Peyer's patch (tissue), 4 donors: ENCODE results near the gene SLC9A4. TPM values are rescaled to one million over a fixed set of nuclear protein-coding genes. Genes with fewer than 3 reads are reported as not detected.

Experiments
- DNase-seq, 3 donors: peaks; one replicate each; pipeline ENCODE4 v3.0.0-alpha.2; 2017 to 2019
- H3K27ac ChIP-seq, 4 donors: fragments of 200-600 bp; sonication (generic); one replicate each; pipeline ENCODE4 v1.5.1; 2016 to 2019
- H3K27me3 ChIP-seq, 2 donors: fragments of 200-600 bp; sonication (generic); one replicate each; pipeline ENCODE4 v1.5.1; 2019
- H3K36me3 ChIP-seq, 3 donors: fragments of 200-600 bp; sonication (generic); one replicate each; pipeline ENCODE4 v1.5.1; 2016 to 2019
- H3K4me1 ChIP-seq, 4 donors: fragments of 200-600 bp; sonication (generic); one replicate each; pipeline ENCODE4 v1.5.1; 2016 to 2019
- H3K4me3 ChIP-seq, 4 donors: fragments of 200-600 bp; sonication (generic); 1 replicate in 3 of 4; 2 replicates in 1 of 4; pipeline ENCODE4 v1.5.1; 2016 to 2019; ENCODE audit warnings: mild to moderate bottlenecking in 1 of 4
- H3K9me3 ChIP-seq, 4 donors: fragments of 200-600 bp; sonication (generic); one replicate each; pipeline ENCODE4 v1.5.1; 2016 to 2019; ENCODE audit warnings: mild to moderate bottlenecking in 1 of 4
- CTCF ChIP-seq, 6 experiments: fragments of 450-650 bp in 4 of 6; fragments of 200-600 bp in 2 of 6; sonication (generic) in 1 of 6; IDR thresholded peaks; one replicate each; pipeline ENCODE4 v1.5.1; 2017 to 2019; ENCODE audit warnings: antibody characterized with exemption in 6 of 6, mild to moderate bottlenecking in 3 of 6, moderate library complexity in 1 of 6
- POLR2A ChIP-seq, 2 donors: fragments of 450-650 bp; IDR thresholded peaks; one replicate each; pipeline ENCODE4 v1.5.1; 2017; ENCODE audit warnings: antibody characterized with exemption in 2 of 2, mild to moderate bottlenecking in 2 of 2, moderate library complexity in 2 of 2
- total RNA-seq, 4 donors: library from RNA; depleted of rRNA; stranded (reverse); fragments of >200 nt; gene quantifications; one replicate each; pipeline ENCODE4 v1.1.0, GENCODE V29; 2016

Gene SLC9A4
- total RNA-seq, 4 donors from 2014 or later, result not detected

GRCh38 chr2:102428573-102428972 lies 44.5 kb upstream of the SLC9A4 start:
- Histone ChIP-seq H3K4me3 (no peak overlapping the region), H3K36me3 (no peaks in the 10 kb centered on the region), H3K9me3 (no peaks in the 10 kb centered on the region), H3K27ac (no peak overlapping the region), H3K4me1 (peaks cover 0 to 13% (median 0%) of the 10 kb centered on the region in 4 donors), H3K27me3 (no peaks in the 10 kb centered on the region)
- DNase-seq, result no peak
- no peak for TF ChIP-seq POLR2A (IDR thresholded peaks at IDR 0.05)

GRCh38 chr2:102432386-102432785 lies 40.6 kb upstream of the SLC9A4 start:
- H3K27me3 ChIP-seq, result no peaks in the 10 kb centered on the region
- H3K27ac ChIP-seq, result no peak overlapping the region
- H3K4me3 ChIP-seq, result no peak overlapping the region
- DNase-seq, result no peak
- H3K4me1 ChIP-seq, result no peaks in the 10 kb centered on the region
- H3K36me3 ChIP-seq, result no peaks in the 10 kb centered on the region
- H3K9me3 ChIP-seq, result no peaks in the 10 kb centered on the region
- TF ChIP-seq CTCF (IDR thresholded peaks at IDR 0.05) (no peak), POLR2A (IDR thresholded peaks at IDR 0.05) (no peak)

- no peak for DNase-seq
- TF ChIP-seq CTCF (IDR thresholded peaks at IDR 0.05), result no peak
- TF ChIP-seq POLR2A (IDR thresholded peaks at IDR 0.05), result no peak
- Histone ChIP-seq H3K4me3 (no peak overlapping the region), H3K4me1 (no peaks in the 10 kb centered on the region), H3K27me3 (no peaks in the 10 kb centered on the region), H3K27ac (no peak overlapping the region), H3K9me3 (no peaks in the 10 kb centered on the region), H3K36me3 (no peaks in the 10 kb centered on the region)
These were observed 38.9 kb upstream of the SLC9A4 start for GRCh38 chr2:102433973-102434654.

GRCh38 chr2:102434655-102435381 lies 38.2 kb upstream of the SLC9A4 start:
- Histone ChIP-seq H3K27ac (no peak overlapping the region), H3K36me3 (no peaks in the 10 kb centered on the region), H3K27me3 (no peaks in the 10 kb centered on the region), H3K4me3 (no peak overlapping the region), H3K9me3 (no peaks in the 10 kb centered on the region), H3K4me1 (no peaks in the 10 kb centered on the region)
- DNase-seq, result no peak
- no peak for TF ChIP-seq CTCF (IDR thresholded peaks at IDR 0.05)
- no peak for TF ChIP-seq POLR2A (IDR thresholded peaks at IDR 0.05)

- H3K4me1 ChIP-seq, result no peaks in the 10 kb centered on the region
- H3K27me3 ChIP-seq, result no peaks in the 10 kb centered on the region
- no peak for TF ChIP-seq POLR2A (IDR thresholded peaks at IDR 0.05)
- TF ChIP-seq CTCF (IDR thresholded peaks at IDR 0.05), result no peak
- no peak for DNase-seq
- H3K27ac ChIP-seq, result no peak overlapping the region
- H3K36me3 ChIP-seq, result no peaks in the 10 kb centered on the region
- H3K4me3 ChIP-seq, result no peak overlapping the region
- no peaks in the 10 kb centered on the region for H3K9me3 ChIP-seq
These were observed 37.3 kb upstream of the SLC9A4 start for GRCh38 chr2:102435741-102436140.

- Histone ChIP-seq H3K9me3 (no peaks in the 10 kb centered on the region), H3K27ac (no peak overlapping the region), H3K27me3 (no peaks in the 10 kb centered on the region), H3K36me3 (no peaks in the 10 kb centered on the region), H3K4me1 (no peaks in the 10 kb centered on the region), H3K4me3 (no peak overlapping the region)
- DNase-seq, result no peak
- TF ChIP-seq POLR2A (IDR thresholded peaks at IDR 0.05) (no peak), CTCF (IDR thresholded peaks at IDR 0.05) (no peak)
These were observed 36.7 kb upstream of the SLC9A4 start for GRCh38 chr2:102436323-102436722.
